ENCODE data around the gene ANO9.
A peak's percentile ranks its signal among the peaks of the same experiment; 100 is the strongest.
"Not testable (repeated sequence)": the region's sequence is repeated elsewhere in the genome, so short reads cannot be mapped to it uniquely, and the experiment has no call there.

ANO9 gene

GRCh38 chr11:452203-452744, 10.5 kb upstream of the ANO9 start:
- no peak for DNase-seq

GRCh38 chr11:451738-452137, 9.9 kb upstream of the ANO9 start:
- DNase-seq: no peak

GRCh38 chr11:450809-451451, 9.1 kb upstream of the ANO9 start:
- DNase-seq: peak; percentile 73

- peak; percentile 96 for DNase-seq
Measured at GRCh38 chr11:449889-450808, 8.3 kb upstream of the ANO9 start, which contains the start of gene PTDSS2. Gene PTDSS2 (plus strand): TSS chr11:450279. CDS start chr11:450456, 177 bp downstream.

GRCh38 chr11:447923-448731, 6.3 kb upstream of the ANO9 start:
- DNase-seq: peak; percentile 97

- DNase-seq: no peak
Measured at GRCh38 chr11:446891-447290, 5.1 kb upstream of the ANO9 start.

- no peak for DNase-seq
Measured at GRCh38 chr11:445765-446588, 4.2 kb upstream of the ANO9 start.

- no peak for DNase-seq
Measured at GRCh38 chr11:444396-445144, 2.8 kb upstream of the ANO9 start.

GRCh38 chr11:443542-444199, 1.9 kb upstream of the ANO9 start:
- DNase-seq: no peak

GRCh38 chr11:442611-443081, 835 bp upstream of the ANO9 start:
- no peak for DNase-seq

GRCh38 chr11:441043-441417, 781 bp downstream of the ANO9 start:
- no peak for DNase-seq

GRCh38 chr11:440065-441042, 1.5 kb downstream of the ANO9 start:
- DNase-seq: no peak

- no peak for DNase-seq
Measured at GRCh38 chr11:439315-440064, 2.3 kb downstream of the ANO9 start.

GRCh38 chr11:438101-438844, 3.5 kb downstream of the ANO9 start:
- DNase-seq: no peak

GRCh38 chr11:437228-437870, 4.5 kb downstream of the ANO9 start:
- no peak for DNase-seq

GRCh38 chr11:434999-435740, 6.6 kb downstream of the ANO9 start:
- DNase-seq: not testable (repeated sequence)

- no peak for DNase-seq
Measured at GRCh38 chr11:434496-434895, 7.3 kb downstream of the ANO9 start.
